GM18861 (cell line): ENCODE data around the gene SIK3.

ENCODE experiments used
- ATAC-seq: cut with Tn5 transposase; IDR thresholded peaks from one replicate; pipeline ENCODE4 v1.9.1; 2021; ENCODE audit not compliant: unreplicated experiment

SIK3 gene

GRCh38 chr11:116870054-116870453, 228.2 kb downstream of the SIK3 start:
- no peak for ATAC-seq

DNA sequence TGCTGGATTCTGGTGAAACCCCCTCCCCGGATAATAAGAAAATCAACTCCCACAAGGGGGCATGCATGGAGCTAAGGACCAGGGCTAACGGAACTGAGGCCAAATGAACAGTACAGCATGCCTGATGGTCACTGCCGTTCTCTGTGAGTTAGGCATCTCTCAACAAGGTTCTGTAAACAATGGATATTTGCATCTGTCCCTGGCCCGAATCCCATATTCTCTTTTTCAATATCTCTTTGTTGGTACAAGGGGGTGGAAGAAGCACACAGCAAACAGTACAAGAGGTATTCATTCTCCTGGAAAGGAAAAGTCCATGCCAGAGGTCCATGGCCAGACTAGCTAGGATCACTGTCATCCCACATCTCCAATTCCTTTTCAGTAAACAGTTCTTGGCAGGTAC, 228.6 kb downstream of the SIK3 start:
- no peak for ATAC-seq

DNA sequence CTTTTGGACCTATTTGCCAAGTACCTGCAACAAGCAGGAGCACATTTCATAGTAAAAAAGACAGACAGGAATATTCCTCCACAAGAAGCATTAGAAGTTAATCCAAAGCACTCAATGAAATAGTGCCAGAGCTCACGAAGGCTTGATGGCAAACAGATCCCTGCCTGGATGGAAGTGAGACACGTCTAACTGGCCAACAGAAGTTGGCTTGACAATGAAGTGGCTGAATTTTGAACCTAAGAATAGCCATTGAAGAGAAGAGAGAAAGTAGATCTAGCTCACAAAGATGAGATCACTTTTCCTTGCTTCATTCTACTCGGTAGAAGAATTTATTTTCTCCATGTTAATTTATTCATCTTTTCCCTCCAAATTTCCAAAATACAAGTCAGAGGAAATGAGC, 230.2 kb downstream of the SIK3 start:
- no peak for ATAC-seq

- ATAC-seq = no peak
Measured at GRCh38 chr11:116867619-116868018, 230.6 kb downstream of the SIK3 start.

GRCh38 chr11:116866804-116867455, 231.3 kb downstream of the SIK3 start:
- ATAC-seq = no peak

DNA sequence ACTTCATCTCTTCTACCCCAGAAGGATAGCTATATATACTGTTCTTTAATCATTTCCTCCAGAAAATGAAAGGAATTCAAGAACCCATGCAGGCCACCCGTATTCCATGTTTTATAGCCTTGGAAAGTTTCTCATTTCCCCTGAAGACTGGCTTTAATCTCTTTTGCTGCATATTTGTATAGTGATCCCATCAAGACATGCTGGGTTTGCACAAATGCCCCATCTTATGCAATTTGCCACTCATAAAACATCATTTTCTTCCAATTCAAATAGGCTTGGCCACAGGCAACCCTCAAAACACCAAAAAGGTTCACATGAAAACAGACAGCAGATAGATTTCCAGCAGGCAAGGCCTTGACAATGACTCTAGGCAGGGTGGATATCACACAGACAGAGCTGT, 232.5 kb downstream of the SIK3 start:
- no peak for ATAC-seq

DNA sequence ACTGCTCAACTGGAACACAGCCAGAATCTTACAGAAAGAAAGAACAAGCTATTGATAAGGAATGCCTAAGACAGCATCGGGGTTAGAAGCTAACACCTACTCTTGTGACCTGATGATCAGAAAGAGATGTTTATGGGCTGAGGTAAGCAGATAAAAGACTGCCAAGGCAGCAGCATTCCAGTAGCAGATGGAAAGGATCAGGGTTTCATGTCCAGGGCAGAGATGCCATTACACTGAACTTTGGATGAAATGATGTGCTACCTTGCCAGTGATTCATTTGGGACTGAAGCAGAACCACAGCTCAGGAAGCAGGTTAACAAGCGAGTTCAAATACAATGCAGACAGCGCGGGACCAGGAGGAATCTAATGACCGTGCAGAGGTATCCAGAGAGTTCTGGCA, 233.7 kb downstream of the SIK3 start:
- ATAC-seq = no peak

- no peak for ATAC-seq
Measured at GRCh38 chr11:116862951-116863350, 235.3 kb downstream of the SIK3 start.

DNA sequence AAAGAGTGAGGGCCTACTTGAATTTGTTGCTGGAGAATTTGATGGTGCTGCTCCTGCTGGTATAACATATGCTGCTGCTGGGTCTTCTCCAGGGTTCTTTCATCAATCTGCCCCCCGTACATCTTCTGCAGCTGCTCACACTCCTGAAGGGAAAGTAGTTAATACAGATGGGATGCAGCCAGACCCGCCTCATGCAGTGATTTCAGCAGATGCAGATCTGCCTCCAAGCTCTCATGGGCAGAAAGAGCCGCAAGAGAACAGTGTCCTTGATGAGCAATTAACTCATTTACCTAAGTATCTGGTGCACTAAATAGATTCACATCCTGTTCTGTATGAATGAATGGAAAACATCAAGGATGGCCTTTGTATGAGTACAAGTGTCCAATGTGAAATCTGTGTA, 236.0 kb downstream of the SIK3 start:
- no peak for ATAC-seq

DNA sequence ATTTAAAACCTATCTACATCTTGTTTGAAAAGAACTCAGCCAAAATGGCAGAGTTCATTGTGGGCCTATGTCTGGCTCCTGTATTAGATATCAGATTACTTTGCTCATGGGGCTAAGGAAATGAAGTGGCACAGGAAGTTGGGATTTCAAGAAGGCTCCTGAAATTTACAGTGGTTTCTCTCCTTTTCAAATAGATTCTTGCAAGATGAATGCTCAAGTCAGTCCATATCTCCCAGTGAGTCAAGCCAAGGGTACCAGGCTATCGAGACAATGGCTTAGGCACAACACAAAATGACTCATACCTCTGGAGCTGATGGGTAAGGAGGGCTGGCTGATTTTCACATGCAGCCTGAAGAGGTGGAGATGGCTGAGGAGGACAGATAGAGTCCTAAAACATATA, 236.7 kb downstream of the SIK3 start:
- ATAC-seq = no peak

- ATAC-seq = no peak
Measured at GRCh38 chr11:116860303-116860702, 237.9 kb downstream of the SIK3 start.

- no peak for ATAC-seq
Measured at GRCh38 chr11:116859175-116859574, 239.1 kb downstream of the SIK3 start.

DNA sequence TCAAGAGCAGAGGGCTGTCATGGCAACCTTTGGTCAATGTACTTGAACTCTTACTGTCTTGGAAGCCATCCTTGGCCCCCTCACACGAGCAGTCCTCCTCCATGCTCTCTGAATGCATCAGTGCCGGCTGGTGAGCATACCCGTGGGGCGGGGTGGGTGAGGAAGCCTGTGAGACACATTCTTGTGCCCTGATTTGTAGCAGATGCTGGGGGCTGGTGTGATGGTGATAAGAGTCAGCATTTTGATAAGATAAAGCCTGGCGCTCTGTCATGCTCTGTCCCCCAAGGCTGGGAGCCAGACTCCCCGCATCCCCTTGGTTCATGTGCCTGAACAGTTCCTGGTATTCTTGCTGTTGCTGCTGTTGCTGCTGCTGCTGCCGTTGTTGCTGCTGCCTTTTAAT, 240.3 kb downstream of the SIK3 start:
- ATAC-seq = no peak

DNA sequence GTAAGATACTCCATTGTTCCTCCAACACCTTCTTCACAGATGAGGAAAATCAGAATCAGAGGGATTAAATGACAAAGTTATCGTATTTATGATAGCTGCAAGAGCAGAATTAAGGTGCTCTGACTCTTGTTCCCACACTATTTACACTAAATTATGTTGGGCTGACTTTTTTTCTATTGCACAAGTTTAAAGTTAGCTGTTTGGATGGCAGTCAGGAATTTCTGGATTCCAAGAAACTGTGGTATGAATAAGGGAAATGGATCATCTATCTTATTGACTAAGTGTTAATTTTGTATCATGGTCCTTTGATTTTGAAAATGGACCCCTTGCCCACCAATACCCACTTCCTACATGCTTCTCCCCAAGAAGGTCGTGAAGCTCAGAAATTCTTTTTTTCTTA, 240.9 kb downstream of the SIK3 start:
- no peak for ATAC-seq

- ATAC-seq = no peak
Measured at GRCh38 chr11:116856423-116856822, 241.8 kb downstream of the SIK3 start.

GRCh38 chr11:116855413-116855812, 242.8 kb downstream of the SIK3 start:
- no peak for ATAC-seq

DNA sequence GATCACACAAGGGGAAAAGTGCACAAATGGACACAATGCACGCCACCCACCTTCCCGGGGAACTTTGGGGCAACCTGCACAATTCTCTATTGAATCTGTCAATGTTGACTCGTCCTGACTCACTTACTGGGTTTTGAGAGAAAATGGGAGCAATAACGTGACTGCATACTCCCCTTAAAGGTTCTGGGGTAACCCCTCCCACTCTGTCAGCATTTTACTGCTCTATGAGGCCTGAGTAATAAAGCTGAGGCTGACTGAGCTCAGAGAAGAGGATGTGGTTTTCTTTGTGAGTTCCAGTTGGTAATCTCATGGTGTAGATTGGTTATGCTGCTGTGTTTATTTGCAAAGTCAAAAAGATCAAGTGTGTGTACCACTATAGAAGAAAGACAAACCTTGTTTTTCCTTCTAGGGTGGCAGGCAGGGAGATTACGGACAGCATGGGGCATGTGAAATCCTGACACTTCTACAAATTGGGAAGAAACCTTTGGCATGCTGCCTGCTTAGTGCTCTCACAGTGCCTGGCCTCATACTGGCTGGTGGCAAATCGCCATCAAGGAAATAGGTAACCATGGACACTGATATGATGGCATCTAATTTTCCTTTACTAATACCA, 244.7 kb downstream of the SIK3 start:
- ATAC-seq = peak; percentile 91

DNA sequence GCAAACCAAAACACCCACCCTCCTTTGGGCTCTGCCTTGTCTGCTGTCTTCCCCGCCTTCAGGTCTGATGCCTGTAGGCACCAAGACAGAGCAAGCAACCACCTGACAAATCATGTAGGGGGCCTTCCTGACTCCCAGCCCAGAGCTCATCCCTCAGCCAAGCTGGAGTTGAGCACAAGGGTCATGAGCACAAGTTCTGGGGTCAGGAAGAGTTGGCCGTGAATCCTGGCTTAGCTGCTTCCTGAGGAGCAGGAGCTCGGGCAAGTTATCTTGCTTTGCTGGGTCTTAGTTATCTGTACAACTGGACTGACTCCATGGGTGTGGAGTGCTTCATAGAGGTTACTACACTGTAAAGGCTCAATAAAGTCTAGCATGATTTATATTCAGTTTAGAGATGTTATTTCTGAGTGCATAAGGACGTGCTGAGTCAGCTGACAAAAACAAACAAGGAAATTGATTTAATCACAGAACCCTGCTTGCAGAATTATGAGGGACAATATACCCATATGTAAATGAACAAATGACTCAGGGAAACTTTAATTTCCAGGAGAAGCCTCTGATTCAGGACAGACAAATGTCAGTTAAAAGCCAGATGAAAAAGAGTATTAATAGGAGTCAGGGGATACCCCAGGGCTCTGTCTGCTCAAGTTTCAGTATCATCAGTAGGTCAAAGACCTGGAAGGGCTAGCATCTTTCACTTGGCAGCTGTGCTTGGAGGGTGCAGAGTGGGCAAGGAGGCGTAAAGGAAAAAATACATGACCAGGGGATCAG, 245.8 kb downstream of the SIK3 start:
- ATAC-seq = peak; percentile 31

DNA sequence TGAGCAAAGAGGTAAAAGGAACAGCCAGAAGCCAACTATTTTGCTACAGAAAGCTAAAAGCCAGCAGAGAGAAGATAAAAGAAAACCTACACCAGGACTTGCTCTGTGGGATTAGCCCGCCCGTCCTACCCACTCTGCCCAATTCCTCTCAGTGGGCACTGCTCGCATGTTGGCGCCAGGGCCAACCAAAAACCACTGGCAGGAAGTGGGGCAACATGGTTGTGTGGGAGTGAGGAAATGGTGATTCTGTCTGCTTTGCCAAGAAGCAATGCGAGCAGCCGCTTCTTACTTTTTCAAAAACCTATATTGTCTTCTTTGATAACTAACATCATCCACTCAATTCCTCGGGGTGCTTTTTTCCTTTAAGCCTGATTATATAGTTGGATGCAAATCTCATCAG, 246.6 kb downstream of the SIK3 start:
- no peak for ATAC-seq

GRCh38 chr11:116849486-116849885, 248.7 kb downstream of the SIK3 start:
- ATAC-seq = no peak

GRCh38 chr11:116849060-116849459, 249.2 kb downstream of the SIK3 start:
- no peak for ATAC-seq

DNA sequence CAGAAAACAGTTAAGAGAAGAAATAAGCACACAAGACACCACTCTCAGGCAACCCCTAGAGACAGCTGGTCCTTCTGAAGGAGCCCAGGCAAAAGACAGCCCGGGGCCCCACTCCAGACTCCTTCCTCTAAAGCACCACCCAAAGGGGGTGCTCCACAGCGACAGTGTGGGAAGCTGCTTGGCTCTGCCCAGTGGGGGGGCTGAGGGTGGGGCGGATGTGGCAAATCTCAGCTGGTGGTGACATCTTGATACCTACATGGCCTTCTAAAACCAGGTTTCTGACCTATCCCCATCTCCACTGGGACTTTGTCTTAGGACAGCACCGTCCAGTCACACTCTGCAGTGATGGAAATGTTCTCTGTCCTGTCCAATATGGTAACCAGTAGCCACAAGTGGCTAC, 250.6 kb downstream of the SIK3 start:
- no peak for ATAC-seq
